Astrocyte of the hippocampus (primary cell): ENCODE measurements around the gene CUL7.
A peak's percentile ranks its signal among the peaks of the same experiment; 100 is the strongest.
"Not testable (repeated sequence)": the region's sequence is repeated elsewhere in the genome, so short reads cannot be mapped to it uniquely, and the experiment has no call there.

Experiments used
- DNase-seq: peaks from one replicate; pipeline ENCODE4 v3.0.0; 2011; ENCODE audit warnings: low read depth, low spot score

Gene CUL7

GRCh38 chr6:43016176-43016942 lies 37.3 kb downstream of the CUL7 start:
- DNase-seq = no peak

GRCh38 chr6:43014434-43014909 lies 39.2 kb downstream of the CUL7 start:
- peak; percentile 67 for DNase-seq

- peak; percentile 100 for DNase-seq
Measured at GRCh38 chr6:43013843-43014433, 39.7 kb downstream of the CUL7 start, which contains the start of the genes KLHDC3 and MEA1. KLHDC3 (plus strand) TSS chr6:43014249; CDS start chr6:43017193, 2,944 bp downstream. MEA1 (minus strand) TSS chr6:43013946; CDS start chr6:43013813, 133 bp downstream.

GRCh38 chr6:43013097-43013842 lies 40.4 kb downstream of the CUL7 start:
- peak; percentile 22 for DNase-seq

DNA sequence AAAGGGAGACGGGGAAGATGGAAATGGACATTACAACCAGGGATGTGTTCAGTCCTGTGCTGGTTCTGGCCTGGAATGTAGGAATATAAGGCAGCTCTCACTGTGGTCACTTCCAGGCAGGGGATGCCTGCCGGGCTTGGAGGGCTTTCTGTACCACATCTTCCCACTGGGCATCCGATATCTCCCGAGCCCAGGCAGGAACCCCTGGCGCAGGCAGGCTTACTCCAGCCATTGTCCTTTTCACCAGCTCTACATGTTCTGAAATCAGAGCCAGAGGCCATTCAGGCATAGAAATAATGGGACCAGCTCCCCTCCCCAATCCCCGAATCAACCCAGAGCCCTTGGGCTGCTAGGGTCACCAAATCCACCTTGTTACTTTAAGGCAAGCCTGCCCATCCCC lies 41.3 kb downstream of the CUL7 start:
- no peak for DNase-seq

GRCh38 chr6:43011207-43011606 lies 42.4 kb downstream of the CUL7 start:
- DNase-seq = no peak

DNA sequence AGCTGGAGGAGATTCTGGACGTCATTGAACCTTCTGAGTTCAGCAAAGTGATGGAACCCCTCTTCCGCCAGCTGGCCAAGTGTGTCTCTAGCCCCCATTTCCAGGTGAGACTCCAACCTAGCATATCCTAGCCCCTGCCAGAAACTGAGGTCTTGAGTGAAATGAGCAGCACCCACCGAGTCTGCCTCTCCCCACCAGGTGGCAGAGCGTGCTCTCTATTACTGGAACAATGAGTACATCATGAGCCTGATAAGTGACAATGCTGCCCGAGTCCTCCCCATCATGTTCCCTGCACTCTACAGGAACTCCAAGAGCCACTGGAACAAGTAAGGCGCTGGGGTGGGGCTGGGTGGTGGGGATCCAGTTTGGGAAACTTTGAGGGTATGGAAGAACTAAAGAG lies 44.5 kb downstream of the CUL7 start:
- peak; percentile 43 for DNase-seq

- DNase-seq = no peak
Measured at GRCh38 chr6:43007126-43007525, 46.5 kb downstream of the CUL7 start.

DNA sequence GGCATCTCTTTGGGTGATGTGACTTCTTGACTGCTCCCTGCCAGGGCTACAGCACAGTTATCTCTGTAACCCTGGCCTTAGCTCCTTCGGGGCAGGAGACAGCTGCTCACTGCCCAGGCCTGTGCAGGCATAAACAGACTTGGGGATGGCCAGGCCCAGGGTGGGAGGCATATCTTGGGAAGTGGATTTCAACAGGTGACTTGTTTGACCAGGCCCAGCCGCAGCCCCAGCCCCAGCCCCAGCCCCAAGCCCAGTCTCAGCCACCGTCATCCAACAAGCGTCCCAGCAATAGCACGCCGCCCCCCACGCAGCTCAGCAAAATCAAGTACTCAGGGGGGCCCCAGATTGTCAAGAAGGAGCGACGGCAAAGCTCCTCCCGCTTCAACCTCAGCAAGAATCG lies 47.4 kb downstream of the CUL7 start:
- DNase-seq = no peak

GRCh38 chr6:43005844-43006243 lies 47.8 kb downstream of the CUL7 start:
- no peak for DNase-seq

- no peak for DNase-seq
Measured at GRCh38 chr6:43001843-43002242, 51.8 kb downstream of the CUL7 start.

GRCh38 chr6:42998205-42998604 lies 55.4 kb downstream of the CUL7 start:
- not testable (repeated sequence) for DNase-seq

DNA sequence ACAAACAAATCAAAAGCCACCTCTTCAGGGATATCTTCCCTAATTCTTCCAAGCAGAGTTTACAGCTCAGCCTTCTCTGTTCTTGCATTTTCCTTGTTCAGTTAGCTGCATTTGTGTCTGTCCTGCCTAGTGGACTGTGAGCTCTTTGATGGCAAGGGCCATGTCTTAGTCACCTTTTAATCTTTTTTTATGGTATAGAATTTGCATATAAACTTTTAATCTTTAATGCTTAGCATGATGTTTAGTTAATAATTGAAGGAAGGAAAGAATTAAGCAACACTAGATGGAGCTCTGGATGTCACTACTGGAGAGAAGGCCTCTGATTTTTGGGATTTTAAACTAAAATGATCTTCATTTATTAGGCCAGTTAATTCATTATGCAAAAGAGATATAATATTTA lies 57.1 kb downstream of the CUL7 start:
- no peak for DNase-seq

GRCh38 chr6:42993445-42993844 lies 60.2 kb downstream of the CUL7 start:
- no peak for DNase-seq

DNA sequence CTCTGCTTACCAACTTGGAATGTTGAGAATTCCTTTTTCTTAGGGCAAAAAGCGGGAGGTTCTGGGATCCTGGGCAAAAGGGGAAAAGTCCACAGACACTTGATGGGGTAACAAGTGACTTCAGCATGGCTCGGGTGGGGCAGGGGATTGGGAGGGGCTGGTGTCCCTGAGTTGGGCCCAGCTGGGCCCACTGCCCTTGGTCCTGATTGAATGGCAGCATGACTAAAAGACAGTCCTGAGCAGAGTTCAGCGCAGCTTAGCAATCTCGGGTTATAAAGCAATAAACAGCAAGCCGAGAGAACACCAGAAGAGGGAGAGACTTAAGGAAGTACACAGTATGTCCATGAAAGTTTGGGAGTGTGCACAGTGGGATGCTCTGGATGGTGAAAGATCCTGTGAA lies 63.7 kb downstream of the CUL7 start:
- no peak for DNase-seq

GRCh38 chr6:42988486-42989020 lies 65.1 kb downstream of the CUL7 start:
- peak; percentile 49 for DNase-seq
